AG04450 (cell line): ENCODE data around the gene LRRC32. TPM values are rescaled to one million over a fixed set of nuclear protein-coding genes. Genes with fewer than 3 reads are reported as not detected.

Source experiments
- CTCF ChIA-PET: fragments of 300-600, 350-600 bp; formaldehyde crosslinking; extraction: SDS; loops from one replicate; lab custom pipeline; 2022; ENCODE audit warnings: antibody characterized with exemption, inconsistent platforms; lab: Charles Lee
- POLR2A ChIA-PET: fragments of 350-600 bp; formaldehyde crosslinking; extraction: SDS; loops from one replicate; lab custom pipeline; 2021; ENCODE audit warnings: antibody characterized with exemption, inconsistent platforms; lab: Yijun Ruan, JAX
- DNase-seq: peaks from one replicate; pipeline ENCODE4 v3.0.0-alpha.2; 2011; ENCODE audit warnings: low read depth, low spot score
- H3K27ac ChIP-seq: one replicate; pipeline ENCODE4 v1.5.1; 2012; ENCODE audit warnings: low read depth, low read length, control low read depth
- H3K27me3 ChIP-seq: one replicate; pipeline ENCODE4 v1.6.0; 2012; ENCODE audit warnings: low read length; ENCODE audit not compliant: control insufficient read depth, insufficient read depth
- H3K4me3 ChIP-seq: 2 replicates; pipeline ENCODE4 v1.5.1; 2011; ENCODE audit warnings: mild to moderate bottlenecking, low read depth, low read length, control low read depth
- H3K9me3 ChIP-seq: 2 replicates; pipeline ENCODE4 v1.5.1; 2012; ENCODE audit warnings: low read length; ENCODE audit not compliant: control insufficient read depth, insufficient read depth
- CTCF ChIP-seq: IDR thresholded peaks from 2 replicates; pipeline ENCODE4 v1.5.1; 2011; ENCODE audit warnings: low read depth, low read length, control low read depth, inconsistent platforms
- polyA minus RNA-seq: library from RNA; depleted of rRNA, polyadenylated mRNA; stranded (reverse); fragments of >200 nt; gene quantifications from 2 replicates; pipeline ENCODE4 v1.2.3, GENCODE V29; 2011; rRNA and poly(A)+ RNA removed
- polyA plus RNA-seq: library from polyadenylated mRNA; depleted of rRNA; stranded (reverse); fragments of >200 nt; gene quantifications from 2 replicates; pipeline ENCODE4 v1.2.3, GENCODE V29; 2011; rRNA removed

The LRRC32 gene
- polyA plus RNA-seq (10.9 and 14.2 TPM in 2 replicates), polyA minus RNA-seq (12.8 and 15.4 TPM in 2 replicates)

GRCh38 chr11:76670485-76671236, at the start of gene LRRC32:
Gene LRRC32 (minus strand): TSS chr11:76670747. CDS start chr11:76665954, 4,793 bp downstream.
- H3K27ac ChIP-seq = peak within 1 kb of the TSS; percentile 47
- ChIA-PET POLR2A (interaction anchor here (1.1 to 2.4 kb wide), 3 partner anchors 14 to 49 kb away, joined by 3 to 11 read pairs (median 3); no protein-coding TSS in a partner anchor), CTCF (interaction anchor here (1.3 to 2.1 kb wide), 3 partner anchors 9 to 72 kb away, joined by 7 to 10 read pairs (median 9); no protein-coding TSS in a partner anchor)
- TF ChIP-seq CTCF = no peak
- DNase-seq = no peak
- no peaks in the 10 kb centered on the region for H3K9me3 ChIP-seq
- H3K4me3 ChIP-seq = peak within 1 kb of the TSS; percentile 63
- no peaks in the 10 kb centered on the region for H3K27me3 ChIP-seq

GRCh38 chr11:76719686-76720085, 49.1 kb upstream of the LRRC32 start:
- Histone ChIP-seq H3K27me3 (peaks cover 27% of the 10 kb centered on the region), H3K4me3 (no peak overlapping the region), H3K9me3 (no peaks in the 10 kb centered on the region; the same call in 1 of the 2 replicates), H3K27ac (no peak overlapping the region)
- ChIA-PET CTCF (interaction anchor here (0.6 to 0.7 kb wide), 2 partner anchors 85 to 117 kb away, joined by 3 read pairs; no protein-coding TSS in a partner anchor), POLR2A (no interaction called here)
- DNase-seq = no peak
- TF ChIP-seq CTCF = no peak

GRCh38 chr11:76719281-76719680, 48.7 kb upstream of the LRRC32 start:
- no peak for DNase-seq
- ChIA-PET POLR2A (no interaction called here), CTCF (no interaction called here)
- Histone ChIP-seq H3K27me3 (peaks cover 27% of the 10 kb centered on the region), H3K27ac (no peak overlapping the region), H3K4me3 (no peak overlapping the region), H3K9me3 (no peaks in the 10 kb centered on the region; the same call in 1 of the 2 replicates)
- no peak for TF ChIP-seq CTCF

- Histone ChIP-seq H3K27me3 (peaks cover 20% of the 10 kb centered on the region), H3K27ac (no peak overlapping the region), H3K9me3 (no peaks in the 10 kb centered on the region; the same call in 1 of the 2 replicates), H3K4me3 (no peak overlapping the region)
- ChIA-PET CTCF (interaction anchor here (0.8 to 1.4 kb wide), 3 partner anchors 201 to 329 kb away, joined by 3 to 6 read pairs (median 3); no protein-coding TSS in a partner anchor), POLR2A (no interaction called here)
- no peak for DNase-seq
- no peak for TF ChIP-seq CTCF
Measured at GRCh38 chr11:76717816-76718215, 47.3 kb upstream of the LRRC32 start.

DNA sequence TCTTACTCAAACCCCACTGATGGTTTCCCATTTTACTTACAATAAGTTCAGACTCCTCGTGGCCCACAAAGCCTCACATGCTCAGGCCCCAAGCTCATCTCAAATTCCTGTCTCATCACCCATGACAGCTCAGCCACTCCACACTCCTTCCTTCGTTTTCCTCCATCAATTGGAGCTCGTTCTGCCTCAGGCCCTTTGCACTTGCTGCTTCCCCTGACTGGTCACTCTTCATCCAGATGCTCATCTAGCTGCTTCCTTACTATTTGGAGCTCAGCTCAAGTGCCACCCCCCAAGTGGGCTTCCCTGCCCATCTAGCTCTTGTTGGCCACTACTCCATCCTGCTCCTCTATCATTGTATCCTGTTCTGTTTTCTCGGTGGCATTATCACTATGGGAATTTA, 46.8 kb upstream of the LRRC32 start:
- Histone ChIP-seq H3K27me3 (peaks cover 18% of the 10 kb centered on the region), H3K27ac (no peak overlapping the region), H3K4me3 (no peak overlapping the region), H3K9me3 (no peaks in the 10 kb centered on the region; the same call in 1 of the 2 replicates)
- DNase-seq = no peak
- ChIA-PET POLR2A (no interaction called here), CTCF (interaction anchor here (1.1 to 1.4 kb wide), 2 partner anchors 202 to 330 kb away, joined by 3 to 6 read pairs; no protein-coding TSS in a partner anchor)
- no peak for TF ChIP-seq CTCF
